ENCODE measurements around the gene VPS37D.

Gene VPS37D

GRCh38 chr7:73663033-73663432 is 4.6 kb upstream of the VPS37D start:
- H3K4me1 ChIP-seq (ENCODE audit: control insufficient read depth, insufficient read depth, low read depth, low read length): peaks cover 3% of the 10 kb centered on the region
- no peak overlapping the region for H4K91ac ChIP-seq (ENCODE audit: low read length)
- no peak overlapping the region for H3K4me2 ChIP-seq (ENCODE audit: low read length, poor library complexity, severe bottlenecking)
- H3K23ac ChIP-seq (ENCODE audit: low read length in 2 of 2): no peak overlapping the region
- no peak overlapping the region for H3K18ac ChIP-seq (ENCODE audit: low read depth in 1 of 2, low read length in 2 of 2)
- no peaks in the 10 kb centered on the region for H3K36me3 ChIP-seq (ENCODE audit: control insufficient read depth in 1 of 2, insufficient read depth in 2 of 2, low read depth in 1 of 2, low read length in 2 of 2)
- H3K4me3 ChIP-seq (ENCODE audit: insufficient read depth in 1 of 2, low read depth in 1 of 2, low read length in 2 of 2): no peak overlapping the region
- no peak overlapping the region for H3K4ac ChIP-seq (ENCODE audit: low read depth in 1 of 2, low read length in 2 of 2)
- no peaks in the 10 kb centered on the region for H3K79me1 ChIP-seq (replicated peaks; ENCODE audit: low read length, poor library complexity, severe bottlenecking)
- H2BK120ac ChIP-seq (ENCODE audit: low read depth, low read length): no peak overlapping the region
- no peak overlapping the region for H4K8ac ChIP-seq (ENCODE audit: low read length)
- no peak overlapping the region for H2AK5ac ChIP-seq (ENCODE audit: low read length, severe bottlenecking)
- no peak overlapping the region for H2BK15ac ChIP-seq (ENCODE audit: low read depth, poor library complexity, severe bottlenecking)
- no peak for DNase-seq
- no peak overlapping the region for H2AFZ ChIP-seq (ENCODE audit: low read depth, low read length)
- H2BK5ac ChIP-seq (ENCODE audit: low read depth, low read length, poor library complexity, severe bottlenecking): no peak overlapping the region
- no peak overlapping the region for H2BK12ac ChIP-seq (ENCODE audit: low read length in 2 of 2)
- no peak overlapping the region for H3K9ac ChIP-seq (ENCODE audit: low read length)
- peaks cover 9% of the 10 kb centered on the region for H3K9me3 ChIP-seq (ENCODE audit: control insufficient read depth, low read length)
- H3K27me3 ChIP-seq (ENCODE audit: control insufficient read depth in 1 of 2, insufficient read depth in 1 of 2, low read length in 2 of 2): peaks cover 14 to 51% of the 10 kb centered on the region in 2 experiments
- H3K27ac ChIP-seq (ENCODE audit: low read length, poor library complexity, severe bottlenecking): no peak overlapping the region
- H3K14ac ChIP-seq (ENCODE audit: low read length in 2 of 2): no peak overlapping the region

- H2BK15ac ChIP-seq (ENCODE audit: low read depth, poor library complexity, severe bottlenecking): peak overlapping the region; percentile 57
- H3K9ac ChIP-seq (ENCODE audit: low read length): peak overlapping the region; percentile 81
- peaks cover 10% of the 10 kb centered on the region for H3K79me1 ChIP-seq (replicated peaks; ENCODE audit: low read length, poor library complexity, severe bottlenecking)
- peak overlapping the region; percentile 18 for H2AFZ ChIP-seq (ENCODE audit: low read depth, low read length)
- no peak overlapping the region for H2BK12ac ChIP-seq (ENCODE audit: low read length in 2 of 2)
- peak overlapping the region; percentile 75 to 84 for H3K4me3 ChIP-seq (ENCODE audit: insufficient read depth in 1 of 2, low read depth in 1 of 2, low read length in 2 of 2)
- no peak overlapping the region for H3K14ac ChIP-seq (ENCODE audit: low read length in 2 of 2)
- 18% methylated on average over 26 of the region's 52 CpGs for WGBS
- H2AK5ac ChIP-seq (ENCODE audit: low read length, severe bottlenecking): no peak overlapping the region
- no peak overlapping the region for H2BK5ac ChIP-seq (ENCODE audit: low read depth, low read length, poor library complexity, severe bottlenecking)
- no peak overlapping the region for H3K27ac ChIP-seq (ENCODE audit: low read length, poor library complexity, severe bottlenecking)
- peak overlapping the region; percentile 43 to 72 for H3K18ac ChIP-seq (ENCODE audit: low read depth in 1 of 2, low read length in 2 of 2)
- no peak for DNase-seq
- H4K91ac ChIP-seq (ENCODE audit: low read length): peak overlapping the region; percentile 18
- H2BK120ac ChIP-seq (ENCODE audit: low read depth, low read length): peak overlapping the region; percentile 58
- H4K8ac ChIP-seq (ENCODE audit: low read length): peak overlapping the region; percentile 47
- H3K4me1 ChIP-seq (ENCODE audit: control insufficient read depth, insufficient read depth, low read depth, low read length): peaks cover 16% of the 10 kb centered on the region
- peak overlapping the region in 1 of 2 experiments; percentile 84 for H3K23ac ChIP-seq (ENCODE audit: low read length in 2 of 2)
- H3K9me3 ChIP-seq (ENCODE audit: control insufficient read depth, low read length): peaks cover under 1% of the 10 kb centered on the region
- H3K27me3 ChIP-seq (ENCODE audit: control insufficient read depth in 1 of 2, insufficient read depth in 1 of 2, low read length in 2 of 2): peaks cover 7 to 31% of the 10 kb centered on the region in 2 experiments
- H3K36me3 ChIP-seq (ENCODE audit: control insufficient read depth in 1 of 2, insufficient read depth in 2 of 2, low read depth in 1 of 2, low read length in 2 of 2): peaks cover 0 to 23% of the 10 kb centered on the region in 2 experiments
- H3K4ac ChIP-seq (ENCODE audit: low read depth in 1 of 2, low read length in 2 of 2): peak overlapping the region in 1 of 2 experiments; percentile 76
- peak overlapping the region; percentile 73 for H3K4me2 ChIP-seq (ENCODE audit: low read length, poor library complexity, severe bottlenecking)
These were observed 663 bp downstream of the VPS37D start for GRCh38 chr7:73668103-73668885.

- H2BK15ac ChIP-seq (ENCODE audit: low read depth, poor library complexity, severe bottlenecking): no peak overlapping the region
- H2AFZ ChIP-seq (ENCODE audit: low read depth, low read length): no peak overlapping the region
- H4K91ac ChIP-seq (ENCODE audit: low read length): peak overlapping the region; percentile 18
- no peaks in the 10 kb centered on the region for H3K9me3 ChIP-seq (ENCODE audit: control insufficient read depth, low read length)
- H2BK5ac ChIP-seq (ENCODE audit: low read depth, low read length, poor library complexity, severe bottlenecking): no peak overlapping the region
- H3K4ac ChIP-seq (ENCODE audit: low read depth in 1 of 2, low read length in 2 of 2): no peak overlapping the region
- peak overlapping the region; percentile 20 for H4K8ac ChIP-seq (ENCODE audit: low read length)
- H3K4me2 ChIP-seq (ENCODE audit: low read length, poor library complexity, severe bottlenecking): peak overlapping the region; percentile 73
- no peak overlapping the region for H2AK5ac ChIP-seq (ENCODE audit: low read length, severe bottlenecking)
- H3K79me1 ChIP-seq (replicated peaks; ENCODE audit: low read length, poor library complexity, severe bottlenecking): peaks cover 10% of the 10 kb centered on the region
- H2BK12ac ChIP-seq (ENCODE audit: low read length in 2 of 2): no peak overlapping the region
- peaks cover 0 to 23% of the 10 kb centered on the region in 2 experiments for H3K36me3 ChIP-seq (ENCODE audit: control insufficient read depth in 1 of 2, insufficient read depth in 2 of 2, low read depth in 1 of 2, low read length in 2 of 2)
- H3K18ac ChIP-seq (ENCODE audit: low read depth in 1 of 2, low read length in 2 of 2): no peak overlapping the region
- peak overlapping the region; percentile 75 to 84 for H3K4me3 ChIP-seq (ENCODE audit: insufficient read depth in 1 of 2, low read depth in 1 of 2, low read length in 2 of 2)
- H3K23ac ChIP-seq (ENCODE audit: low read length in 2 of 2): no peak overlapping the region
- peaks cover 7 to 25% of the 10 kb centered on the region in 2 experiments for H3K27me3 ChIP-seq (ENCODE audit: control insufficient read depth in 1 of 2, insufficient read depth in 1 of 2, low read length in 2 of 2)
- H3K4me1 ChIP-seq (ENCODE audit: control insufficient read depth, insufficient read depth, low read depth, low read length): peaks cover 18% of the 10 kb centered on the region
- no peak overlapping the region for H3K14ac ChIP-seq (ENCODE audit: low read length in 2 of 2)
- DNase-seq: no peak
- 84% methylated on average over 4 of the region's 5 CpGs for WGBS
- no peak overlapping the region for H2BK120ac ChIP-seq (ENCODE audit: low read depth, low read length)
- no peak overlapping the region for H3K27ac ChIP-seq (ENCODE audit: low read length, poor library complexity, severe bottlenecking)
- H3K9ac ChIP-seq (ENCODE audit: low read length): peak overlapping the region; percentile 81
These were observed 1.2 kb downstream of the VPS37D start for GRCh38 chr7:73668886-73669230.

GRCh38 chr7:73669288-73669701 is 1.7 kb downstream of the VPS37D start:
- Histone ChIP-seq H2AFZ (ENCODE audit: low read depth, low read length) (no peak overlapping the region), H4K8ac (ENCODE audit: low read length) (no peak overlapping the region), H3K9me3 (ENCODE audit: control insufficient read depth, low read length) (no peaks in the 10 kb centered on the region), H3K18ac (ENCODE audit: low read depth in 1 of 2, low read length in 2 of 2) (no peak overlapping the region), H3K23ac (ENCODE audit: low read length in 2 of 2) (no peak overlapping the region), H2BK120ac (ENCODE audit: low read depth, low read length) (no peak overlapping the region), H3K4me1 (ENCODE audit: control insufficient read depth, insufficient read depth, low read depth, low read length) (peaks cover 18% of the 10 kb centered on the region), H2AK5ac (ENCODE audit: low read length, severe bottlenecking) (no peak overlapping the region), H3K79me1 (replicated peaks; ENCODE audit: low read length, poor library complexity, severe bottlenecking) (peaks cover 10% of the 10 kb centered on the region), H3K4me2 (ENCODE audit: low read length, poor library complexity, severe bottlenecking) (peak overlapping the region; percentile 73), H2BK15ac (ENCODE audit: low read depth, poor library complexity, severe bottlenecking) (no peak overlapping the region), H3K27me3 (ENCODE audit: control insufficient read depth in 1 of 2, insufficient read depth in 1 of 2, low read length in 2 of 2) (peaks cover 7 to 23% of the 10 kb centered on the region in 2 experiments), H3K4ac (ENCODE audit: low read depth in 1 of 2, low read length in 2 of 2) (no peak overlapping the region), H3K14ac (ENCODE audit: low read length in 2 of 2) (no peak overlapping the region), H3K9ac (ENCODE audit: low read length) (peak overlapping the region; percentile 81), H4K91ac (ENCODE audit: low read length) (no peak overlapping the region), H3K4me3 (ENCODE audit: insufficient read depth in 1 of 2, low read depth in 1 of 2, low read length in 2 of 2) (peak overlapping the region in 1 of 2 experiments; percentile 84), H3K36me3 (ENCODE audit: control insufficient read depth in 1 of 2, insufficient read depth in 2 of 2, low read depth in 1 of 2, low read length in 2 of 2) (peaks cover 0 to 23% of the 10 kb centered on the region in 2 experiments), H2BK5ac (ENCODE audit: low read depth, low read length, poor library complexity, severe bottlenecking) (no peak overlapping the region), H3K27ac (ENCODE audit: low read length, poor library complexity, severe bottlenecking) (no peak overlapping the region), H2BK12ac (ENCODE audit: low read length in 2 of 2) (no peak overlapping the region)
- DNase-seq: no peak
- 92% methylated on average over 19 of the region's 19 CpGs for WGBS
